LNCAP (cell line): ENCODE results near the gene JARID2.

ENCODE experiments used
- TF ChIP-seq, protein P1 (sequence below): fragments of 450-650 bp; IDR thresholded peaks from 2 replicates; pipeline ENCODE4 v1.5.1; 2017; ENCODE audit warnings: mild to moderate bottlenecking

The JARID2 gene

DNA sequence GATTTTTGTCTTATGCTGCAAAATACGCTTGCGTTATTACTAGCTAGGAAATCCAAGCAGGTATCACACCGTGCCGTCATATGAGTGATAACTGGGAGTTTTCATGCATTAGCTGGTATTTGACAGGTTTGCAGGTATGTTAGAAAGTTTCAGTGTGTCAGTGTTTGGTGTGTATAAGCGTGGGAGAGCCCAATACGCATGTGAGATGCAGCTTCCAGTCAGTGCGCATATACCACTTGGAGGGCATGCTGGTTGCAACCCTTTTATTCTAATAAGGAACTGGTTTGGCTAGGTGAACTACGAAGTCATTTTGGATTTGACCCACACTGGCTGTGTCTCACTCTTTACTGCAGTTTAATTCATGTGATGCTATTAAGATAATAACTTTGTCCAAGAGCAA lies 35.1 kb downstream of the JARID2 start:
- TF ChIP-seq, protein P1, sequence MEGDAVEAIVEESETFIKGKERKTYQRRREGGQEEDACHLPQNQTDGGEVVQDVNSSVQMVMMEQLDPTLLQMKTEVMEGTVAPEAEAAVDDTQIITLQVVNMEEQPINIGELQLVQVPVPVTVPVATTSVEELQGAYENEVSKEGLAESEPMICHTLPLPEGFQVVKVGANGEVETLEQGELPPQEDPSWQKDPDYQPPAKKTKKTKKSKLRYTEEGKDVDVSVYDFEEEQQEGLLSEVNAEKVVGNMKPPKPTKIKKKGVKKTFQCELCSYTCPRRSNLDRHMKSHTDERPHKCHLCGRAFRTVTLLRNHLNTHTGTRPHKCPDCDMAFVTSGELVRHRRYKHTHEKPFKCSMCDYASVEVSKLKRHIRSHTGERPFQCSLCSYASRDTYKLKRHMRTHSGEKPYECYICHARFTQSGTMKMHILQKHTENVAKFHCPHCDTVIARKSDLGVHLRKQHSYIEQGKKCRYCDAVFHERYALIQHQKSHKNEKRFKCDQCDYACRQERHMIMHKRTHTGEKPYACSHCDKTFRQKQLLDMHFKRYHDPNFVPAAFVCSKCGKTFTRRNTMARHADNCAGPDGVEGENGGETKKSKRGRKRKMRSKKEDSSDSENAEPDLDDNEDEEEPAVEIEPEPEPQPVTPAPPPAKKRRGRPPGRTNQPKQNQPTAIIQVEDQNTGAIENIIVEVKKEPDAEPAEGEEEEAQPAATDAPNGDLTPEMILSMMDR: no peak

DNA sequence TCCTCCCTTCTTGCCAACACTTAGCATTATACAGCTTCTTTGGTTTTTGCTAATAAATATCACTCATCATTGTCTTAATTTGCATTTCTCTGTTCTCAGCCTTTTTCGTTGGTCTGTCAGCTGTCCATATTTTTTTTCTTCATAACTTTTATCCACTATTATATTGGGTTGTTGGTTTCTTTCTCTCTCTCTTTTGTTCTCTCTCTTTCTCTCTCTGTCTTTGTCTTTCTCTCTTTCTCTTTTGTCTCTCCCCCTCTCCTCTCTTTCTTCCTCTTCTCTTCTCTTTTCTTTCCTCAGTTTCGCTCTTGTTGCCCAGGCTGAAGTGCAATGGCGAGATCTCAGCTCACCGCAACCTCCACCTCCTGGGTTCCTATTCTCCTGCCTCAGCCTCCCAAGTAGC lies 36.5 kb downstream of the JARID2 start:
- TF ChIP-seq, protein P1: no peak

DNA sequence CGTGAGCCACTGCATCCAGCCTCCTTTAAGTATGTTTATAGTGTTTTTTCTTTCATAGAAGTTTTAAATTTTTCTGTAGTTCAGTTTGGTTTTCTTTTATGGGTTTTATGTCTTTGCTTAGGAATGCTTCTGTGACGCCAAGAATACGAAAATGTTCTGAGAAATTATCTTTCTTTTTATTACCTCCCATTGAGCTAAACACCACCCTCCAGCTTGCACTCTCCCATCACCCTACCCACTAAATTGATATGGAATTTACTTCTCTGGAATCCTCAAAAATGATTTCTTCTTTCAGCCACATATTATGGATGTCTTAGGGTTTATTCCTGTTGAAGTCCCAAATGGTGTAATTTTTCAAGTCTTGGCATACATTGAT lies 38.1 kb downstream of the JARID2 start:
- TF ChIP-seq, protein P1: no peak

DNA sequence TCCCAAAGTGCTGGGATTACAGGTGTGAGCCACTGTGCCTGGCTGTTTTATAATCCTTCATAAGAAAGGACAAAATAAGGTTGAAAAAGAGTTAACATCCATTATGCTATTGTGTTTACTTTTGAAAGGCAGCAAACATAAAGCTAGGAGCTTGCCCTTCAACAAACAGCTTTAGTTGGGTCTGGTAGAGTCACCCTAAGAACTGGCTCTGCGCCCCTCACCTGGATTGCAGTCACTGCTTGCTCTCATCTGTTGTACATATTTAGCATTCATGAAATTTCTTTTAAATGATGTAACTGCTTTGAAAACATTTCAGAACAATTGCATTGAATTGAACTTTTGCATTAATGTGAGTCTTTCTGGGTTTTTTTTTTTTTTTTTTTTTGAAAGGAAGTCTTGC lies 38.9 kb downstream of the JARID2 start:
- TF ChIP-seq, protein P1: no peak

DNA sequence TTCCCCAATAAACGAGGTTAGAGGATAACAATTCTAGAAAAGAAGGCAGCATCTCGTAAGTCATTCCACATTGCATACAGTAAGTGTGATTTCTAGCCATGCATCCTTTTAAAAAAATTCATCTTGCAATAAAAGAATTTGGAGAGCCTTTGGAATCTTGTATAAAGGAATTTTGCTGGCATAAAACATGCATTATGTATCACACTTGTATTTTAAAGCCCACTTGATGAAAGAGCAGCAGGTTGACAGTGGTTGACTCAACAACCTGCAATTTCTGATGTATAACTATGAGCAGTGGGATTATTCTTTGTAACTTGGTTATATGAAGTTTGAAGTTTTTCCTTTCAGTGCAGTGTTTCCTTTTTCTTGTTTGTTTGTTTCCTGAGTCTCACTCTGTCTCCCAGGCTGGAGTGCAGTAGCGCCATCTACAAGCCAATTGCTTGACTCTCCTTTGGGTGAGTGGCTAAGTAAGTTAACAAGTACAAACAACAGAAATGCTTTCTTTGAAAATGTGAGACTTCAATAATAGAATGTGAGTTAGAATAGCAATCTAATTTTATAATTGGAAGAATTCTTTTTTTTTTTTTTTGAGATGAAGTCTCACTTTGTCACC lies 39.9 kb downstream of the JARID2 start:
- TF ChIP-seq, protein P1: peak; percentile 19; the same call in 1 of the 2 replicates

DNA sequence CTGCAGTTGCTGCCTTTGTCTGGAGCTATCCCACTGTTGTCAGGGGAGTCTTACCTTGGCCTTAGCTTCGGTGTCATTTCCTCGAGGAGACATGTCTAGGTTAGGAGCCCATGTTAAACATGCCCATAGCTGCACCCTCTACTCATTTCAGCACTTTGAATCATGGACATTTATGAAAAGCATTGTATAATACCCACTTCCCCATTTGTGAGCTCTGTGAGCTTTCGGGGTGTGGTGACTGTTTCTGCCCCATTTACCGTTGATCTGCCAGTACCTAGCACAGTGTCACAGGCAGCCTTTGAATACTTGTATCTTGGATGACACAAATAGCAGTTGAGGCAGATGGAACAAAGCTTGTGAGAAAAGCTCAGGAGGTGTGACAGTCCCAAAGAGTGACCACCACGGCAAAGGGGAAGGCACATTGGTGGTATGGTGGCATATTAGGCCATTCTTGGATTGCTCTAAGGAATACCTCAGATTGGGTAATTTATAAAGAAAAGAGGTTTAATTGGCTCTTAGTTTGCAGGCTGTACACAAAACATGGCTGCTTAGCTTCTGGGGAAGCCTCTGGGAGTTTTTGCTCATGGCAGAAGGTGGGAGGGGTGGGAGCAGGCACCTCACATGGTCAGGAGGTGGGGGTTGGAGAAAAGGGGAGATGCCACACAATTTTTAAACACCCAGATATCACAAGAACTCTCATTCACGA lies 42.0 kb downstream of the JARID2 start:
- TF ChIP-seq, protein P1: no peak

DNA sequence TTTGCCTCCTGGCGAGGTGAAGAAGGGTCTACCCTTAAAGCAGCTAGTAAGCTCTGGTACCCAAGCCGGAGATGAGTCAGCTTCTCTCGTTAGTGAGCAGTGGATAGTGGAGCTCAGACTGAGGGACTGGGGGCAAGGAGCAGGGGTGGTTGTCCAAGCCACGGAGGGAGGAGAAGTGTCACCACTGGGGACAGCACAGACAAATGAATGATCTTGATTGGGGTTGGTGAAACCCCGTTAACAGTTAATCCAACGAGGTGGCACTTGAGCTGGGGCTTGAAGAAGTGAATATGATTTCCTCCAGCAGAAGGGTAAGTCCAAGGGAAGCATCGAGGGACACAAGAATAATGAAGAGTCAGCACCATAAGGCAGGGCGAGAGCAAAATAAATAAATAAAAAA lies 43.0 kb downstream of the JARID2 start:
- TF ChIP-seq, protein P1: no peak
